HepG2 (cell line): Measurements from ENCODE around the gene DNMT1. TPM values are rescaled to one million over a fixed set of nuclear protein-coding genes. Genes with fewer than 3 reads are reported as not detected.
A peak's percentile ranks its signal among the peaks of the same experiment; 100 is the strongest.

Experiments
- CBX2 ChIP-seq, 2 experiments: fragments of 200-600 bp in 1 of 2; sonication (generic); formaldehyde crosslinking in 1 of 2; IDR thresholded peaks; 2 replicates each; pipeline versions ENCODE4 v1.7.0 to v1.8.1; 2018 to 2022; ENCODE audit warnings: low read depth in 2 of 2, low read length in 1 of 2, mild to moderate bottlenecking in 1 of 2, missing genetic modification reagents in 1 of 2
- GPN1 ChIP-seq: sonication (generic); formaldehyde crosslinking; IDR thresholded peaks from 2 replicates; pipeline ENCODE4 v1.5.1; 2020; ENCODE audit warnings: missing genetic modification reagents, borderline replicate concordance
- KDM5A ChIP-seq: fragments of 200-600 bp; sonication (generic); IDR thresholded peaks from 2 replicates; pipeline ENCODE4 v1.7.0; 2018; ENCODE audit warnings: antibody characterized with exemption, mild to moderate bottlenecking, low read length, borderline replicate concordance
- MAFK ChIP-seq, 2 experiments: IDR thresholded peaks in 1 of 2; conservative IDR thresholded peaks in 1 of 2; 2 replicates each; pipeline ENCODE4 v1.6.1; 2011; ENCODE audit warnings: improper control_type of control experiment in 2 of 2, low read length in 2 of 2
- RXRA ChIP-seq: sonication (generic); formaldehyde crosslinking; IDR thresholded peaks from 2 replicates; pipeline ENCODE4 v1.5.1; 2020; ENCODE audit warnings: missing genetic modification reagents
- SMAD1 ChIP-seq: sonication (generic); formaldehyde crosslinking; IDR thresholded peaks from 2 replicates; pipeline ENCODE4 v1.4.0; 2020; ENCODE audit warnings: missing genetic modification reagents, low read depth, mild to moderate bottlenecking, borderline replicate concordance
- STAG1 ChIP-seq: sonication (generic); formaldehyde crosslinking; IDR thresholded peaks from 2 replicates; pipeline ENCODE4 v1.4.0; 2020; ENCODE audit warnings: missing genetic modification reagents
- ZNF138 ChIP-seq: sonication (generic); formaldehyde crosslinking; IDR thresholded peaks from 2 replicates; pipeline ENCODE4 v1.5.0; 2020; ENCODE audit warnings: mild to moderate bottlenecking, low read depth, missing genetic modification reagents
- ZNF430 ChIP-seq: sonication (generic); formaldehyde crosslinking; IDR thresholded peaks from 2 replicates; pipeline ENCODE4 v1.9.0; 2021; ENCODE audit warnings: mild to moderate bottlenecking, missing genetic modification reagents
- polyA plus RNA-seq, 8 experiments: library from polyadenylated mRNA; depleted of rRNA in 3 of 8; stranded (reverse) in 7 of 8; unstranded in 1 of 8; fragments of >200 nt; fragmentation: Illumina TruSeq in 4 of 8; extraction: Trizol in 4 of 8; gene quantifications; 2 replicates each; pipeline versions ENCODE4 v1.2.1 to v1.2.3, GENCODE V29; 2011 to 2016; ENCODE audit warnings: low read depth in 4 of 8, missing spikeins in 1 of 8, mixed read lengths in 1 of 8; ENCODE audit not compliant: insufficient read depth in 1 of 8
- total RNA-seq, 5 experiments: library from RNA; depleted of rRNA; stranded (reverse); fragments of >200 nt; fragmentation: Illumina TruSeq; extraction: Trizol; gene quantifications; 2 replicates each; pipeline ENCODE4 v1.2.3, GENCODE V29; 2016; ENCODE audit warnings: low read depth in 1 of 5
- TF ChIP-seq, protein P1 (sequence below): sonication (generic); formaldehyde crosslinking; IDR thresholded peaks from 2 replicates; pipeline ENCODE4 v1.5.1; 2020; ENCODE audit warnings: mild to moderate bottlenecking, moderate library complexity, missing genetic modification reagents
- TF ChIP-seq, protein P2 (sequence below): sonication (generic); formaldehyde crosslinking; IDR thresholded peaks from 2 replicates; pipeline ENCODE4 v1.5.0; 2020; ENCODE audit warnings: missing genetic modification reagents
- TF ChIP-seq, protein P3 (sequence below): sonication (generic); formaldehyde crosslinking; IDR thresholded peaks from 2 replicates; pipeline ENCODE4 v1.5.0; 2020; ENCODE audit warnings: missing genetic modification reagents
- TF ChIP-seq, protein P4 (sequence below): sonication (generic); formaldehyde crosslinking; IDR thresholded peaks from 2 replicates; pipeline ENCODE4 v1.5.1; 2020; ENCODE audit warnings: mild to moderate bottlenecking, missing genetic modification reagents, moderate library complexity
- TF ChIP-seq, protein P5 (sequence below): sonication (generic); formaldehyde crosslinking; IDR thresholded peaks from 2 replicates; pipeline ENCODE4 v1.4.0; 2020; ENCODE audit warnings: missing genetic modification reagents, borderline replicate concordance
- TF ChIP-seq, protein P6 (sequence below): sonication (generic); formaldehyde crosslinking; IDR thresholded peaks from 2 replicates; pipeline ENCODE4 v1.8.1; 2023; ENCODE audit warnings: mild to moderate bottlenecking, inconsistent platforms, moderate library complexity, missing genetic modification reagents, borderline replicate concordance
- TF ChIP-seq, protein P7 (sequence below): sonication (generic); formaldehyde crosslinking; IDR thresholded peaks from 2 replicates; pipeline ENCODE4 v1.4.0; 2020; ENCODE audit warnings: mild to moderate bottlenecking, missing genetic modification reagents

DNMT1 gene
- total and polyA plus RNA-seq, 2 of the 13 experiments (the other 11 are each of a cell fraction or from before 2014, with no cell fraction given): 31.2 to 91.1 TPM

DNA sequence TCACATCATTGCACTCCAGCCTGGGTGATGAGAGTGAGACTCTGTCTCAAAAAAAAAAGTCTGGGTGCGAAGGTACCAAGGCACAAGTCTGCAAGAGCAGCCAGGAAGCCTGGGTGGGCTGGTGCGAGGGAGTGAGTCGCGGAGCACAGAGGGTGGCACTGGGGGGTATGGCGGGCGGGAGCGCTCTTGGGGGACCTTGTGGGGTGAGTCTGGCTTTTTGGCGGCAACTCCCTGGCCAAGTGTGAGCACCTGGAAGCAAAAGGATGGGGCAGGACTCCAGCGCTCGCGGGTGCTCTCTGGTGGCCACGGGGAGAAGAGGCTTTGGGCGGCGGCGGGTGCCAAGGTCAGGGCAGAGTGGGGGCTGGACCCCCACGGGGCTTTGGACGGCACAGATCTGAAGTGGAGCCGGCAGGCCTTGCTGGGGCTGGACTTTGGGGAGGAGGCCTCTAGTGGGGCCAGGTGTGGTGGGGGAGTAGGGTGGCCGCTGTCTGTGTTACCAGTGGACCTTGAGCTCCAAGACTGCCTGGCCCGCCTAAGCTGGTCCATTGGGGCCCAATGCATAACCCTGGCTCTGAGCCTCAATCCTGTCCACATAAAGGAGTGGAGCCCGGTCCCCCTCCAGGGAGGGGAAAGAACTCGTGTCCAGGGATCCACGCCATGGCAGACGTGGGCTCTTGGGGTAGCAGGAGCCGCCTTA lies 81.7 kb downstream of the DNMT1 start (continued):
- peak; percentile 39 for TF ChIP-seq STAG1
- TF ChIP-seq, protein P1, sequence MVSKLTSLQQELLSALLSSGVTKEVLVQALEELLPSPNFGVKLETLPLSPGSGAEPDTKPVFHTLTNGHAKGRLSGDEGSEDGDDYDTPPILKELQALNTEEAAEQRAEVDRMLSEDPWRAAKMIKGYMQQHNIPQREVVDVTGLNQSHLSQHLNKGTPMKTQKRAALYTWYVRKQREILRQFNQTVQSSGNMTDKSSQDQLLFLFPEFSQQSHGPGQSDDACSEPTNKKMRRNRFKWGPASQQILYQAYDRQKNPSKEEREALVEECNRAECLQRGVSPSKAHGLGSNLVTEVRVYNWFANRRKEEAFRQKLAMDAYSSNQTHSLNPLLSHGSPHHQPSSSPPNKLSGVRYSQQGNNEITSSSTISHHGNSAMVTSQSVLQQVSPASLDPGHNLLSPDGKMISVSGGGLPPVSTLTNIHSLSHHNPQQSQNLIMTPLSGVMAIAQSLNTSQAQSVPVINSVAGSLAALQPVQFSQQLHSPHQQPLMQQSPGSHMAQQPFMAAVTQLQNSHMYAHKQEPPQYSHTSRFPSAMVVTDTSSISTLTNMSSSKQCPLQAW: no peak
- no peak for TF ChIP-seq CBX2 (IDR thresholded peaks at IDR 0.05; ENCODE audit: low read depth, low read length)
- no peak for TF ChIP-seq CBX2 (CRISPR knock-in tag; IDR thresholded peaks at IDR 0.05; ENCODE audit: low read depth)
- no peak for TF ChIP-seq ZNF138 (CRISPR knock-in tag)
- no peak for TF ChIP-seq GPN1 (CRISPR knock-in tag)
- TF ChIP-seq, protein P2, sequence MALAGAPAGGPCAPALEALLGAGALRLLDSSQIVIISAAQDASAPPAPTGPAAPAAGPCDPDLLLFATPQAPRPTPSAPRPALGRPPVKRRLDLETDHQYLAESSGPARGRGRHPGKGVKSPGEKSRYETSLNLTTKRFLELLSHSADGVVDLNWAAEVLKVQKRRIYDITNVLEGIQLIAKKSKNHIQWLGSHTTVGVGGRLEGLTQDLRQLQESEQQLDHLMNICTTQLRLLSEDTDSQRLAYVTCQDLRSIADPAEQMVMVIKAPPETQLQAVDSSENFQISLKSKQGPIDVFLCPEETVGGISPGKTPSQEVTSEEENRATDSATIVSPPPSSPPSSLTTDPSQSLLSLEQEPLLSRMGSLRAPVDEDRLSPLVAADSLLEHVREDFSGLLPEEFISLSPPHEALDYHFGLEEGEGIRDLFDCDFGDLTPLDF (CRISPR knock-in tag): no peak
- no peak; the same call in 1 of the 2 replicates for TF ChIP-seq ZNF430 (CRISPR knock-in tag)
- TF ChIP-seq, protein P3, sequence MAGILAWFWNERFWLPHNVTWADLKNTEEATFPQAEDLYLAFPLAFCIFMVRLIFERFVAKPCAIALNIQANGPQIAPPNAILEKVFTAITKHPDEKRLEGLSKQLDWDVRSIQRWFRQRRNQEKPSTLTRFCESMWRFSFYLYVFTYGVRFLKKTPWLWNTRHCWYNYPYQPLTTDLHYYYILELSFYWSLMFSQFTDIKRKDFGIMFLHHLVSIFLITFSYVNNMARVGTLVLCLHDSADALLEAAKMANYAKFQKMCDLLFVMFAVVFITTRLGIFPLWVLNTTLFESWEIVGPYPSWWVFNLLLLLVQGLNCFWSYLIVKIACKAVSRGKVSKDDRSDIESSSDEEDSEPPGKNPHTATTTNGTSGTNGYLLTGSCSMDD (CRISPR knock-in tag): no peak
- no peak for TF ChIP-seq MAFK (conservative IDR thresholded peaks at IDR 0.05 in 1 of 2, IDR thresholded peaks at IDR 0.05 in 1 of 2; ENCODE audit: low read length in 2 of 2)
- TF ChIP-seq, protein P4, sequence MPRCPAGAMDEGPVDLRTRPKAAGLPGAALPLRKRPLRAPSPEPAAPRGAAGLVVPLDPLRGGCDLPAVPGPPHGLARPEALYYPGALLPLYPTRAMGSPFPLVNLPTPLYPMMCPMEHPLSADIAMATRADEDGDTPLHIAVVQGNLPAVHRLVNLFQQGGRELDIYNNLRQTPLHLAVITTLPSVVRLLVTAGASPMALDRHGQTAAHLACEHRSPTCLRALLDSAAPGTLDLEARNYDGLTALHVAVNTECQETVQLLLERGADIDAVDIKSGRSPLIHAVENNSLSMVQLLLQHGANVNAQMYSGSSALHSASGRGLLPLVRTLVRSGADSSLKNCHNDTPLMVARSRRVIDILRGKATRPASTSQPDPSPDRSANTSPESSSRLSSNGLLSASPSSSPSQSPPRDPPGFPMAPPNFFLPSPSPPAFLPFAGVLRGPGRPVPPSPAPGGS (CRISPR knock-in tag): no peak
- TF ChIP-seq, protein P5, sequence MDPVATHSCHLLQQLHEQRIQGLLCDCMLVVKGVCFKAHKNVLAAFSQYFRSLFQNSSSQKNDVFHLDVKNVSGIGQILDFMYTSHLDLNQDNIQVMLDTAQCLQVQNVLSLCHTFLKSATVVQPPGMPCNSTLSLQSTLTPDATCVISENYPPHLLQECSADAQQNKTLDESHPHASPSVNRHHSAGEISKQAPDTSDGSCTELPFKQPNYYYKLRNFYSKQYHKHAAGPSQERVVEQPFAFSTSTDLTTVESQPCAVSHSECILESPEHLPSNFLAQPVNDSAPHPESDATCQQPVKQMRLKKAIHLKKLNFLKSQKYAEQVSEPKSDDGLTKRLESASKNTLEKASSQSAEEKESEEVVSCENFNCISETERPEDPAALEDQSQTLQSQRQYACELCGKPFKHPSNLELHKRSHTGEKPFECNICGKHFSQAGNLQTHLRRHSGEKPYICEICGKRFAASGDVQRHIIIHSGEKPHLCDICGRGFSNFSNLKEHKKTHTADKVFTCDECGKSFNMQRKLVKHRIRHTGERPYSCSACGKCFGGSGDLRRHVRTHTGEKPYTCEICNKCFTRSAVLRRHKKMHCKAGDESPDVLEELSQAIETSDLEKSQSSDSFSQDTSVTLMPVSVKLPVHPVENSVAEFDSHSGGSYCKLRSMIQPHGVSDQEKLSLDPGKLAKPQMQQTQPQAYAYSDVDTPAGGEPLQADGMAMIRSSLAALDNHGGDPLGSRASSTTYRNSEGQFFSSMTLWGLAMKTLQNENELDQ (CRISPR knock-in tag): no peak
- TF ChIP-seq, protein P6, sequence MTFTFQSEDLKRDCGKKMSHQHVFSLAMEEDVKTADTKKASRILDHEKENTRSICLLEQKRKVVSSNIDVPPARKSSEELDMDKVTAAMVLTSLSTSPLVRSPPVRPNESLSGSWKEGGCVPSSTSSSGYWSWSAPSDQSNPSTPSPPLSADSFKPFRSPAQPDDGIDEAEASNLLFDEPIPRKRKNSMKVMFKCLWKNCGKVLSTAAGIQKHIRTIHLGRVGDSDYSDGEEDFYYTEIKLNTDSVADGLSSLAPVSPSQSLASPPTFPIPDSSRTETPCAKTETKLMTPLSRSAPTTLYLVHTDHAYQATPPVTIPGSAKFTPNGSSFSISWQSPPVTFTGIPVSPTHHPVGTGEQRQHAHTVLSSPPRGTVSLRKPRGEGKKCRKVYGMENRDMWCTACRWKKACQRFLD (CRISPR knock-in tag): no peak
- TF ChIP-seq SMAD1 (CRISPR knock-in tag): 0 out of 2 replicates have a peak, but pooled peaks have one; percentile 35
- peak; percentile 96 for TF ChIP-seq RXRA (CRISPR knock-in tag)
- TF ChIP-seq, protein P7, sequence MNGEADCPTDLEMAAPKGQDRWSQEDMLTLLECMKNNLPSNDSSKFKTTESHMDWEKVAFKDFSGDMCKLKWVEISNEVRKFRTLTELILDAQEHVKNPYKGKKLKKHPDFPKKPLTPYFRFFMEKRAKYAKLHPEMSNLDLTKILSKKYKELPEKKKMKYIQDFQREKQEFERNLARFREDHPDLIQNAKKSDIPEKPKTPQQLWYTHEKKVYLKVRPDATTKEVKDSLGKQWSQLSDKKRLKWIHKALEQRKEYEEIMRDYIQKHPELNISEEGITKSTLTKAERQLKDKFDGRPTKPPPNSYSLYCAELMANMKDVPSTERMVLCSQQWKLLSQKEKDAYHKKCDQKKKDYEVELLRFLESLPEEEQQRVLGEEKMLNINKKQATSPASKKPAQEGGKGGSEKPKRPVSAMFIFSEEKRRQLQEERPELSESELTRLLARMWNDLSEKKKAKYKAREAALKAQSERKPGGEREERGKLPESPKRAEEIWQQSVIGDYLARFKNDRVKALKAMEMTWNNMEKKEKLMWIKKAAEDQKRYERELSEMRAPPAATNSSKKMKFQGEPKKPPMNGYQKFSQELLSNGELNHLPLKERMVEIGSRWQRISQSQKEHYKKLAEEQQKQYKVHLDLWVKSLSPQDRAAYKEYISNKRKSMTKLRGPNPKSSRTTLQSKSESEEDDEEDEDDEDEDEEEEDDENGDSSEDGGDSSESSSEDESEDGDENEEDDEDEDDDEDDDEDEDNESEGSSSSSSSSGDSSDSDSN (CRISPR knock-in tag): no peak
- TF ChIP-seq KDM5A: no peak
